Measurements from ENCODE around the gene METTL18.

GRCh38 chr1:169764919-169765318 lies 29.8 kb downstream of the METTL18 start:
- TF ChIP-seq EZH2 (IDR thresholded peaks at IDR 0.05), result no peak
- TF ChIP-seq CTCF (IDR thresholded peaks at IDR 0.05), result no peak
- no peak for TF ChIP-seq EZH2phosphoT487 (IDR thresholded peaks at IDR 0.05)
